Body of pancreas (tissue), 4 donors: Measurements from ENCODE around the gene SLC25A29. TPM values are rescaled to one million over a fixed set of nuclear protein-coding genes. Genes with fewer than 3 reads are reported as not detected.

Experiments used
- ATAC-seq: fragments of 150-250 bp; one replicate; pipeline ENCODE4 v1.9.1; 2016
- DNase-seq, 4 donors: peaks; one replicate each; pipeline ENCODE4 v3.0.0-alpha.2; 2019
- H3K27ac ChIP-seq, 4 donors: fragments of 200-600 bp; sonication (generic); 1 replicate in 3 of 4; 2 replicates in 1 of 4; pipeline versions ENCODE4 v1.5.1 to v1.6.1; 2016 to 2019; ENCODE audit warnings: mild to moderate bottlenecking in 1 of 4, mixed read lengths in 1 of 4, moderate library complexity in 1 of 4
- H3K27me3 ChIP-seq, 2 donors: fragments of 200-600 bp; sonication (generic); one replicate each; pipeline ENCODE4 v1.6.0; 2016; ENCODE audit warnings: mild to moderate bottlenecking in 1 of 2
- H3K36me3 ChIP-seq, 2 donors: fragments of 200-600 bp; sonication (generic); replicated peaks in 1 of 2; 2 replicates each; pipeline ENCODE4 v1.5.1; 2016; ENCODE audit warnings: low read depth in 2 of 2; ENCODE audit not compliant: insufficient read depth in 1 of 2
- H3K4me1 ChIP-seq: fragments of 200-600 bp; sonication (generic); one replicate; pipeline ENCODE4 v1.6.0; 2016
- H3K4me3 ChIP-seq, 2 donors: fragments of 200-600 bp; sonication (generic); 1 replicate in 1 of 2; 2 replicates in 1 of 2; pipeline ENCODE4 v1.5.1; 2016 to 2019
- H3K9me3 ChIP-seq, 3 donors: fragments of 200-600 bp; sonication (generic); 1 replicate in 2 of 3; 2 replicates in 1 of 3; pipeline ENCODE4 v1.5.1; 2016
- POLR2A ChIP-seq, 3 donors: fragments of 450-650 bp; IDR thresholded peaks; one replicate each; pipeline ENCODE4 v1.6.1; 2016; ENCODE audit warnings: antibody characterized with exemption in 3 of 3, mild to moderate bottlenecking in 2 of 3
- WGBS, 2 donors: methylation state at CpG; one replicate each; pipeline ENCODE4 v1.1.5; 2017; 5-methylcytosine and 5-hydroxymethylcytosine counted together
- intact Hi-C: fragments of 100-400 bp; cut with DNase I; formaldehyde crosslinking; loops from one replicate; pipeline ENCODE4 v1.15.1; 2023
- total RNA-seq, 2 donors: library from RNA; depleted of rRNA; stranded (reverse); fragments of >200 nt; gene quantifications; one replicate each; pipeline ENCODE4 v1.1.0, GENCODE V29; 2016
- TF ChIP-seq, protein P1 (sequence below), 7 experiments: fragments of 450-650 bp in 4 of 7; fragments of 200-600 bp in 3 of 7; sonication (generic) in 3 of 7; IDR thresholded peaks; one replicate each; pipeline ENCODE4 v1.5.1; 2016 to 2019; ENCODE audit warnings: antibody characterized with exemption in 7 of 7

Gene SLC25A29
- total RNA-seq, 2 donors from 2014 or later, result 25.2 to 63.9 TPM

DNA sequence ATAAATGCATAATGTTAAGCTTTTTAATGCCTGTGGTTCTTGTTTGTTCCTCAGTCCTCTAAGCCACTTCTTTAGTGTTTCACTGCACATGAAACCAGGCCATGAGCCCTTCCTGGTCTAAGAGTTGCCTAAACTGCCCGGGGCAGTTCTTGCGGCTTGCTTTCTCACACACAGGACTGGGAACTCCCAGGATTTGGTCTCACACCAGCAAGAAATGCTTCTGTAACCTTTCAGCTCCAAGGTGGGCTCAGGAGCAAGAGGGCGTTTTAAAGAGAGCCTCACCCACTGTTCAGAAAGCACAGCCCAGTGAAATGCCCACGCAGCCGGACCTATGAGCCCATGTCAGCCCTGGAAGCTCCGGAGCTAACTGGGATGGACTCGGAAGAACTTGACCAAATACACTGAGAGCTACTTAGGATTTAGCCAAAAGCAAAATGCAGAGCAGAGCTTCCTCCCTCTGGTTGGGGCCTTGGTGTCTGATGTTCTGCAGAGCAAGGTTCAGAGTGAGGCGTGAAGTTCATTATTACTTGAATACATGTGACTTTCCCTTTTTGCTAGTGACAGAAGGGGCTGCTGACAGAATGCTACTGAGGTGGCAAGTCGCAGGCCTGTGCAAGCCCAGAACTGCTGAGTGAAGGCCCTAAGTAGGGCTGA lies 23.4 kb downstream of the SLC25A29 start:
- no peaks in the 10 kb centered on the region for H3K27me3 ChIP-seq
- DNase-seq (no peak), ATAC-seq (no peak)
- H3K36me3 ChIP-seq, result no peaks in the 10 kb centered on the region
- H3K4me1 ChIP-seq, result peaks cover 19% of the 10 kb centered on the region
- intact Hi-C loops, result loop anchor here (5.0 kb wide), 1 partner anchor 41 kb away; no protein-coding TSS in a partner anchor
- H3K9me3 ChIP-seq, result no peaks in the 10 kb centered on the region
- WGBS, 2 donors, result 86 to 87% methylated on average over 9 of the region's 9 CpGs
- H3K4me3 ChIP-seq, result no peak overlapping the region
- TF ChIP-seq, protein P1, sequence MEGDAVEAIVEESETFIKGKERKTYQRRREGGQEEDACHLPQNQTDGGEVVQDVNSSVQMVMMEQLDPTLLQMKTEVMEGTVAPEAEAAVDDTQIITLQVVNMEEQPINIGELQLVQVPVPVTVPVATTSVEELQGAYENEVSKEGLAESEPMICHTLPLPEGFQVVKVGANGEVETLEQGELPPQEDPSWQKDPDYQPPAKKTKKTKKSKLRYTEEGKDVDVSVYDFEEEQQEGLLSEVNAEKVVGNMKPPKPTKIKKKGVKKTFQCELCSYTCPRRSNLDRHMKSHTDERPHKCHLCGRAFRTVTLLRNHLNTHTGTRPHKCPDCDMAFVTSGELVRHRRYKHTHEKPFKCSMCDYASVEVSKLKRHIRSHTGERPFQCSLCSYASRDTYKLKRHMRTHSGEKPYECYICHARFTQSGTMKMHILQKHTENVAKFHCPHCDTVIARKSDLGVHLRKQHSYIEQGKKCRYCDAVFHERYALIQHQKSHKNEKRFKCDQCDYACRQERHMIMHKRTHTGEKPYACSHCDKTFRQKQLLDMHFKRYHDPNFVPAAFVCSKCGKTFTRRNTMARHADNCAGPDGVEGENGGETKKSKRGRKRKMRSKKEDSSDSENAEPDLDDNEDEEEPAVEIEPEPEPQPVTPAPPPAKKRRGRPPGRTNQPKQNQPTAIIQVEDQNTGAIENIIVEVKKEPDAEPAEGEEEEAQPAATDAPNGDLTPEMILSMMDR (IDR thresholded peaks at IDR 0.05), result no peak
- no peak for TF ChIP-seq POLR2A (IDR thresholded peaks at IDR 0.05)
- no peak overlapping the region for H3K27ac ChIP-seq

DNA sequence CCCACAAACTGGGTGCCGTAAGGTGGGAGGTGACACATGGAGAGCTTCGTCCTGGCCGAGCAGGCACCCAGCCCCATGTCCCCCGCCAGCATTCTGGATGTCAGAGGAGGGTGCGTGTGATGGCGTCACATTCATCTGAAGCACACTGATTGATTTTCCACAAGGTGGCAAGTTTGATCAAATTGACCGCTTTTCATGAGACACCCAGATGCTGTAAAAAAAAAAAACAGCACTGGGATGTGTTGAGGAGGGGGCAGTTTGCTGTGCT lies 24.2 kb downstream of the SLC25A29 start:
- H3K27me3 ChIP-seq, result no peaks in the 10 kb centered on the region
- DNase-seq (no peak), ATAC-seq (no peak)
- TF ChIP-seq, protein P1 (IDR thresholded peaks at IDR 0.05), result no peak
- TF ChIP-seq POLR2A (IDR thresholded peaks at IDR 0.05), result no peak
- H3K9me3 ChIP-seq, result no peaks in the 10 kb centered on the region
- 92 to 99% methylated on average over 7 of the region's 7 CpGs for WGBS, 2 donors
- H3K4me1 ChIP-seq, result peaks cover 19% of the 10 kb centered on the region
- H3K27ac ChIP-seq, result no peak overlapping the region
- intact Hi-C loops, result loop anchor here (5.0 kb wide), 1 partner anchor 40 kb away; no protein-coding TSS in a partner anchor
- H3K36me3 ChIP-seq, result peaks cover 0 to under 1% of the 10 kb centered on the region in 2 donors
- H3K4me3 ChIP-seq, result no peak overlapping the region

DNA sequence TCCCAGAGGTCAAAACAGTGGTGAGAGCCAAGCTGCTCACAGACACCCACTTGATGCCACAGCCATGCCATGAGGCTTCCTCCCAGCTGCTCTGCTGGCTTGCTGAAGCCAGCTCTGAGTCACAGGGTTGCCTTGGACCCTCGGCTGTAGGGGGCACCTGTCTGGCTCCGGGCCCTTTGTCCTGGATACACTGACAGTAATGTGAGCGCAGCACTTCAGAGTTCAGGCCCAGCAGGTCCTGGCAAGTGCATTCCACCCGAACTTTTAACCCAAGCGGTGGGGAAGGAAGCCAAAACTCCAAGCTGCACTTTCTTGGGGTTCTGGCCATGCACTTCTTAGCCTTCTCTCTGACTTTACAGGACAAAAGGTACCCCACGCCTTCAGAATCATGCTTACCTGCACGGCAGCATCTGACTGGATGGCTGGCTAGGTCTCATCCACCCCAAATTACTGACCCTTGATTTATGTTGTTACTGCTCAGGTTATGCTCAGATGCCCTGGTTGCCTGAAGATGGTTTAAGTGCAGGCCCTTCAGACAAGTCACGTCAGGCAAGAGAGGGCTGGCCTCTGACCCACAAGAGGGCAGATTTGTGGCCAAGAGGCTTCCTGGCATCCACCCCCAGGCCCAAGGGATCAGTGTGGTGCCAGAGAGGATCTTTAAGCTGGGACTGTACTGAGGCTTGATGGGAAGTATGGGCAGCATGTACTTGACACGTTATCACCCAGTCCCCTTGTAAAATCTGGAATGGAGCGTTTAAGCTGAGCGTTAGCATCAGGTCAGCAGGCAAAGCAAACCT lies 24.8 kb downstream of the SLC25A29 start:
- Histone ChIP-seq H3K4me1 (peaks cover 19% of the 10 kb centered on the region), H3K9me3 (no peaks in the 10 kb centered on the region), H3K4me3 (no peak overlapping the region), H3K36me3 (peaks cover 0 to 3% of the 10 kb centered on the region in 2 donors), H3K27ac (no peak overlapping the region), H3K27me3 (no peaks in the 10 kb centered on the region)
- intact Hi-C loops, result loop anchor here (5.0 kb wide), 1 partner anchor 39 kb away; no protein-coding TSS in a partner anchor
- 75 to 79% methylated on average over 6 to 11 of the region's 11 CpGs for WGBS, 2 donors
- ATAC-seq (no peak), DNase-seq (no peak)
- TF ChIP-seq, protein P1 (IDR thresholded peaks at IDR 0.05), result no peak
- no peak for TF ChIP-seq POLR2A (IDR thresholded peaks at IDR 0.05)

DNA sequence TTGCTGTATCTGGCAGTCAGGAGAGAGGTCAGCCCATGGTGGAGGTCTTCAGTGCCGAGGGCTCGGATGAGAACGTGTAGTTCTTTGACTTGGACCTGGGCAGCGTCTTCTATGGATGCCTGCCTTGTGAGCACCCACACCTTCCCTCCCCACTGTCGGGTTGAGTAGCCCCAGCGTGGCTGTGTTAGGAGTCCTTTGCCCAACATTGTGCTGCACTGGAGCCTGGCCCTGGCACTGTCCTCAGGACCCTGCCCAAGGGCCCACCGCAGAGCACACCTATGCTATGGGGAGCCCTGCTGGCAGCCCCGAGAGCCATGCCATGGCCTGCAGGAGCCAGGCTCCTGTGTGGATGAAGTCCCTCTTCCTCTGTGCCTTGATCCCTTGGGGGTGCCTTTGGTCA lies 26.7 kb downstream of the SLC25A29 start:
- no peak overlapping the region for H3K4me3 ChIP-seq
- no peak for ATAC-seq
- H3K9me3 ChIP-seq, result no peaks in the 10 kb centered on the region
- intact Hi-C loops, result no loop called here
- no peaks in the 10 kb centered on the region for H3K27me3 ChIP-seq
- no peak for DNase-seq
- 85 to 88% methylated on average over 7 of the region's 8 CpGs for WGBS, 2 donors
- no peak overlapping the region for H3K27ac ChIP-seq
- TF ChIP-seq POLR2A (IDR thresholded peaks at IDR 0.05), result no peak
- TF ChIP-seq, protein P1 (IDR thresholded peaks at IDR 0.05), result no peak
- peaks cover 0 to 3% of the 10 kb centered on the region in 2 donors for H3K36me3 ChIP-seq
- peaks cover 6% of the 10 kb centered on the region for H3K4me1 ChIP-seq
